ENCODE measurements around the gene AKT1S1.
"Not testable (repeated sequence)": the region's sequence is repeated elsewhere in the genome, so short reads cannot be mapped to it uniquely, and the experiment has no call there.

AKT1S1 gene

DNA sequence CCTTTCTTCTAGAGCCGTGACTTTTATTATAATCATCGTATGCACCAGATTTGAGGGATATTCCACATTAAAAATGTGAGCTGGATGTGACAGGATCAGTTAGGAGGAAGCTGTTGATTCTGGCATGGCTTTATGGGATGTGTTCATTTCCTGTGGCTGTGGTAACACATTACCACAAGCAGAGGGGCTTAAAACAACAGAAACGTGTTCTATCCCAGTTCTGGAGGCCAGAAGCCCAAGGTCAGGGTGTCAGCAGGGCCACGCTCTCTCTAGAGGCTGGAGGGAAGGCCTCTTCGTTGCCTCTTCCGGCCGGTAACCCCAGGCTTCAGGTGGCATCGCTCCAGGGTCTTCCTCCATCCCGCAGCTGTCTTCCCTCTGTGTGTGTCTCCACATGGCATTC, 44.6 kb downstream of the AKT1S1 start:
- in situ Hi-C loops (cut with MboI; ENCODE audit: low sequenced_read_pairs): no loop called here
- no peak for DNase-seq (ENCODE audit: low spot score in 2 of 2)
- peaks cover 53% of the 10 kb centered on the region for H3K36me3 ChIP-seq (replicated peaks)

DNA sequence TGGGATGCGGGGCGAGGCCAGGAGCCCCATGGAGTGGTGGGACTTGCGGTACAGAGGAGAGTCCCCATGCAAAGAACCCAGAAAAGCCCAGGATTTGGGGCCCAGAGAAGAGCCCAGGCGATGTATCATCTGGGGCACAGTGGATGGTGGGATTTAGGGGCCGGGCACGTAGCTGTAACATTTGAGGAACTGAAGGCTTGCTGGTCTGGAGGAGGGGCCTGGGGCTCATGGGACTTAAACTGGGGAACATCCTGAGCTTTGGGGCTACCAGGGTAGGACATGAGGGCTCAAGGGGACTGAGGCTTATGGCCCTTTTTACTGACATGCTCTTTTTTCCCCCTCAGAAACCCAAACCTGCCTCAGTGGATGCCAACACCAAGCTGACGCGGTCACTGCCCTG, 45.6 kb downstream of the AKT1S1 start:
- Histone ChIP-seq H3K27me3 (ENCODE audit: low read depth) (no peaks in the 10 kb centered on the region), H3K4me3 (no peak overlapping the region), H3K36me3 (replicated peaks) (peaks cover 47% of the 10 kb centered on the region), H3K4me1 (no peaks in the 10 kb centered on the region), H3K9me3 (no peaks in the 10 kb centered on the region)
- in situ Hi-C loops (cut with MboI; ENCODE audit: low sequenced_read_pairs): no loop called here
- DNase-seq (ENCODE audit: low spot score in 2 of 2): no peak

More for the DNA sequence above, 44.6 kb downstream of the AKT1S1 start:
- Histone ChIP-seq H3K27me3 (ENCODE audit: low read depth) (no peaks in the 10 kb centered on the region), H3K4me1 (no peaks in the 10 kb centered on the region), H3K9me3 (no peaks in the 10 kb centered on the region), H3K4me3 (no peak overlapping the region)

DNA sequence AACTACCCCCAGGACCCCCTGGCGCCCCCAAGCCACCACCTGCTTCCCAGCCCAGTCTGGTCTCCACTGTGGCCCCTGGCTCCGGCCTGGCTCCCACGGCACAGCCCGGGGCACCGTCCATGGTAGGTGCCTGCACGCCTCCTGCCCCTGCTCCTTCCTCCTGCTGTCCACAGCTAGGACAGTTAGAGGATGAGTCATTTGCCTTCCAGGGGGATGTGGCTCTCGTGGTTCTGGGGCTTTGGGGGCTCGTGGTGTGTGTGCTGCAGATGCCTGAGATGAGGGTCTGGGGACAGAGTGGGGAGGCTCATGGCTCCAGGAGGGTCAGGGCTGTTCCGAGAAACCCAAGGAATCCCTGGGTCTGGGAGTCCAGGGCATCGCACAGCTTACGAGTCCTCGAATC, 46.4 kb downstream of the AKT1S1 start:
- H3K9me3 ChIP-seq: no peaks in the 10 kb centered on the region
- DNase-seq (ENCODE audit: low spot score in 2 of 2): no peak
- H3K36me3 ChIP-seq (replicated peaks): peaks cover 38% of the 10 kb centered on the region
- H3K27me3 ChIP-seq (ENCODE audit: low read depth): no peaks in the 10 kb centered on the region
- H3K4me3 ChIP-seq: no peak overlapping the region
- in situ Hi-C loops (cut with MboI; ENCODE audit: low sequenced_read_pairs): no loop called here
- H3K4me1 ChIP-seq: no peaks in the 10 kb centered on the region

DNA sequence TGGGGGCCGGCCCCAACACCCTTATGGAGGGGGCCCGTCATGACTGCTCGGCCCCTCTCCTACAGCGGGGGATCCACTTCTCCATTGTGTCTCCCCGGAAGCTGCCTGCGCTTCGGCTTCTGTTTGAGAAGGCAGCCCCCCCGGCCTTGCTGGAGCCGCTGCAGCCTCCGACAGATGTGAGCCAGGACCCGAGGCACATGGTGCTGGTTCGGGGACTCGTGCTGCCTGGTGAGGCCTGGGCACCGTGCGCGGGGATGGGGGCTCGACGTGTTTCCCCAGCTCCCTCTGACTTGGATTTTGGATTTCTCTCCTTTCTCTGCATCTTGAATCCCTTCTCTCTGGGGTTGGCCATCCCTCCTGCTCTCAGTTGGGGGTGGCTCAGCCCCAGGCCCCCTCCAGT, 47.4 kb downstream of the AKT1S1 start:
- in situ Hi-C loops (cut with MboI; ENCODE audit: low sequenced_read_pairs): no loop called here
- Histone ChIP-seq H3K4me1 (no peaks in the 10 kb centered on the region), H3K36me3 (replicated peaks) (peaks cover 34% of the 10 kb centered on the region), H3K9me3 (no peaks in the 10 kb centered on the region), H3K27me3 (ENCODE audit: low read depth) (no peaks in the 10 kb centered on the region), H3K4me3 (no peak overlapping the region)
- DNase-seq (ENCODE audit: low spot score in 2 of 2): no peak

DNA sequence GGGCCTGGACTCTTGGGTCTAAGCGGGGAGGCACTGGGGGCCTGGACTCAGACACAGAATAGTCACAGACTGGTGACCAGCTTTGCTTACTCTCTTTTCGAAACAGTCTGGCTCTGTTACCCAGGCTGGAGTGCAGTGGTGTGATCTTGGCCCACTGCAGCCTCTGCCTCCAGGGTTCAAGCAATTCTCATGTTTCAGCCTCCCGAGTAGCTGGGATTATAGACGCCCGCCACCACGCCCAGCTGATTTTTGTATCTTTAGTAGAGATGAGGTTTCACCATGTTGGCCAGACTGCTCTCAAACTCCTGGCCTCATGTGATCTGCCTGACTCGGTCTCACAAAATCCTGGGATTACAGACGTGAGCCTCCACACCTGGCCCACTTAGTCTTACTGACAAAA, 48.0 kb downstream of the AKT1S1 start:
- Histone ChIP-seq H3K36me3 (replicated peaks) (peaks cover 30% of the 10 kb centered on the region), H3K4me1 (no peaks in the 10 kb centered on the region), H3K4me3 (no peak overlapping the region), H3K9me3 (no peaks in the 10 kb centered on the region), H3K27me3 (ENCODE audit: low read depth) (no peaks in the 10 kb centered on the region)
- in situ Hi-C loops (cut with MboI; ENCODE audit: low sequenced_read_pairs): no loop called here
- no peak for DNase-seq (ENCODE audit: low spot score in 2 of 2)

DNA sequence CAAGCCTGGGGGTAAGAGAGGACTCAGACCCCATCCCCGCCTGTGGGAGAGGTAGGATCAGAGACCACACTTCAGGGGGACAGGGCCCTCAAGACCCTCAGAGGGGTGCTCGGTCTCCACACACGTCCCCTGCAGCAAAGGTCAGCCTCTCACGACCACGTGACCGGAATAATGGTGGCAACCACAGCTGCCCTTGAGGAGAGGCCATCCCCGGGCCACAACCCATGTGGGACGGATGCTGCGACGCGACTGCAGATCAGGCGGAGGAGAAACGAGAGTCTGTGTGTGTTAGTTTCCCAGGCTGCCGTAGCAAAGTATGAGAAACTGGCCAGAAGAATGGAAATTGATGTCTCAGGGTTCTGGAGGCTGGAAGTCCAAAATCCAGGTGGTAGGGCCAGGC, 50.1 kb downstream of the AKT1S1 start:
- H3K4me1 ChIP-seq: no peaks in the 10 kb centered on the region
- H3K4me3 ChIP-seq: no peak overlapping the region
- peaks cover 27% of the 10 kb centered on the region for H3K36me3 ChIP-seq (replicated peaks)
- H3K9me3 ChIP-seq: no peaks in the 10 kb centered on the region
- in situ Hi-C loops (cut with MboI; ENCODE audit: low sequenced_read_pairs): no loop called here
- DNase-seq (ENCODE audit: low spot score in 2 of 2): no peak
- H3K27me3 ChIP-seq (ENCODE audit: low read depth): no peaks in the 10 kb centered on the region

DNA sequence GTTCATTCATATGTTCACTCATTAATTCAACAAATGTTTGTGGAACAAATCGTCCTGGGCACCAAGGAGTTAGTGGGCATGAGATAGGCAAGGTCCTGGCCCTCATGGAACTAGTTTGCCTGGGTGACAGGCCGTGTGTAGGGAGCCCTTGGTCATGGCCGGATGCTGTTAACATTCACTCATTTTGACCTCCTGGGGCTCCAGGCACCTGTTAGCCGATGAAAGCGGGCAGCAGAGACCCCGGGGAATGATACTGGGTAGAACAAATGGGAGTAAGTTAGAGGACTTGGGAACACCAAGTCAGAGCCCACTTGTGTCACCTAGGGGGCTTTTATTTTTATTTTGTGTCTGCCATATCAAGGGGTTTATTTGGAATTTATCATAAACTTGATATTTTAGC, 52.5 kb downstream of the AKT1S1 start:
- Histone ChIP-seq H3K36me3 (replicated peaks) (peaks cover 24% of the 10 kb centered on the region), H3K4me1 (peaks cover 9% of the 10 kb centered on the region), H3K9me3 (no peaks in the 10 kb centered on the region), H3K27me3 (ENCODE audit: low read depth) (no peaks in the 10 kb centered on the region), H3K4me3 (no peak overlapping the region)
- DNase-seq (ENCODE audit: low spot score in 2 of 2): no peak
- in situ Hi-C loops (cut with MboI; ENCODE audit: low sequenced_read_pairs): no loop called here

DNA sequence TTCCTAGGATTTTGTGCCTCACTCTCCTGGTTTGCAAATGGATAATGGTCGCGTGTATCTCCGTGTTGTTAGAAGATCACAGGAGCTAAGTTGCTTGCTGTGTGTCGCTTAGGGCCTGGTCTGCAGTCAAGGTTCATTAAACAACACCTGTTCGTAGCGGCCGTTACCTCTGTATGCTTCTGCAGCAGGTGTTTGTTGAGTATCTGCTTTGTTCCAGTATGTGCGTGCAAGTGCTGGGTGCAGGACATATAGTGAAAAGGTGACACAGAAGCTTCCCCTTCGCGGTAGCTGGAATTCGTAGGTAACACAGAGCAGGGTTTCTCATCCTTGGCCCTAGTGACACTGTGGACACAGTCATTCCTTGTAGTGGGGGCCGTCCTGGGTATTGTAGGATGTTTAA, 53.7 kb downstream of the AKT1S1 start:
- Histone ChIP-seq H3K36me3 (replicated peaks) (peaks cover 22% of the 10 kb centered on the region), H3K4me3 (no peak overlapping the region), H3K4me1 (peaks cover 14% of the 10 kb centered on the region), H3K27me3 (ENCODE audit: low read depth) (no peaks in the 10 kb centered on the region), H3K9me3 (no peaks in the 10 kb centered on the region; the same call in 1 of the 2 replicates)
- in situ Hi-C loops (cut with MboI; ENCODE audit: low sequenced_read_pairs): no loop called here
- DNase-seq (ENCODE audit: low spot score in 2 of 2): no peak

DNA sequence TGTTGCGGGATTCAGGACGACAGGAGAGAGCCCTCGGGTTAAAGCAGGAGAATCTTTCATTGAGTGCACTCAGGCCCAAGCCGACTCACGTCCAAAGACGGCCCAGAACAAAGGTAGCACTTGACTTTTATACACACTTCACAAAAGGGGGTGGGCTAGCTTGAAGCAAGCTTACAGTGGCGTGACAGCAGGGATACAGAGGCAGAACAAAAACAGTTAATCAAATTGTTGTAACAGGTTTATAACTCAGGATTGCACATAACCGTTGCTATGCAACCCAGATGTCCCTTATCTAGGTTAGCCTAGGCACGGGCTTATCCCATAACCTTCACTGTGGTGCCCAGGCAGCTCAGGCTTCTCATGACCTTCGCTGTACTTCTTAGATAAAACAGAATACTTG, 57.0 kb downstream of the AKT1S1 start:
- peak; percentile 77 to 79 for DNase-seq (ENCODE audit: low spot score in 2 of 2)
- H3K36me3 ChIP-seq (replicated peaks): peaks cover 21% of the 10 kb centered on the region

DNA sequence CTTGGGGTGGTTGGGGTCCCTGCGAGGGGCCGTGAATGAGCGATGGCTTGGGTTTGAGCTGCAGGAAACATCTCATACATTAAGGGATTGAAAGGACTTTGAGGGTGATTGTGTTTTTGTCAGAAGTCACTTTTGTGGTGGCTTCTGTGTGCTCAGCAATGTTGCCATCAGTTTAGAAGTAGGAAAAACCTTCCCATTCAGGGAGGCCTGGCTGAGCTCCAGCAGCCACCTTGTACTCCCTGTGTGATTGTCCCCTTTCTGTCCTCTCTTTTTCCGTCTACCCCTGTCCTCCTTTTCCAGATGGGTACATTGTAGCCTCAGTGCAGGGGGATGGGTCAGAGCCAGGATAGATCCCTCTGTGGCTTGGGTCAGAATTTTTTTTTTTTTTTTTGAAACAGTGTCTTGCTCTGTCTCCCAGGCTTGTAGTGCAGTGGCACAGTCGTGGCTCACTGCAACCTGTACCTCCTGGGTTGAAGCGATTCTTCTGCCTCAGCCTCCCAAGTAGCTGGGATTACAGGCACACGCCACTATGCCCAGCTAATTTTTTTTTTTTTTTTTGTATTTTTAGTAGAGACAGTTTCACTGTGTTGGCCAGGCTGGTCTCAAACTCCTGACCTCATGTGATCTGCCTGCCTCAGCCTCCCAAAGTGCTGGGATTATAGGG, 57.6 kb downstream of the AKT1S1 start:
- H3K4me3 ChIP-seq: peak overlapping the region; percentile 77
- peaks cover 21% of the 10 kb centered on the region for H3K36me3 ChIP-seq (replicated peaks)
- in situ Hi-C loops (cut with MboI; ENCODE audit: low sequenced_read_pairs); H3K27me3 ChIP-seq (ENCODE audit: low read depth); H3K9me3 ChIP-seq: not testable (repeated sequence)
- DNase-seq (ENCODE audit: low spot score in 2 of 2): peak in 1 of 2 experiments; percentile 41
- peaks cover 19% of the 10 kb centered on the region for H3K4me1 ChIP-seq

More for the DNA sequence above, 57.0 kb downstream of the AKT1S1 start:
- peaks cover 19% of the 10 kb centered on the region for H3K4me1 ChIP-seq
- H3K27me3 ChIP-seq (ENCODE audit: low read depth): no peaks in the 10 kb centered on the region
- in situ Hi-C loops (cut with MboI; ENCODE audit: low sequenced_read_pairs): no loop called here
- no peaks in the 10 kb centered on the region; the same call in 1 of the 2 replicates for H3K9me3 ChIP-seq
- H3K4me3 ChIP-seq: no peak overlapping the region
